Activated CD8-positive, alpha-beta memory T cell treated with anti-CD3 and anti-CD28 coated beads for 24 hours (primary cell): ENCODE data around the gene SLC14A1.

Experiments used
- DNase-seq: peaks from one replicate; pipeline ENCODE4 v3.0.0-alpha.2; 2020

SLC14A1 gene

DNA sequence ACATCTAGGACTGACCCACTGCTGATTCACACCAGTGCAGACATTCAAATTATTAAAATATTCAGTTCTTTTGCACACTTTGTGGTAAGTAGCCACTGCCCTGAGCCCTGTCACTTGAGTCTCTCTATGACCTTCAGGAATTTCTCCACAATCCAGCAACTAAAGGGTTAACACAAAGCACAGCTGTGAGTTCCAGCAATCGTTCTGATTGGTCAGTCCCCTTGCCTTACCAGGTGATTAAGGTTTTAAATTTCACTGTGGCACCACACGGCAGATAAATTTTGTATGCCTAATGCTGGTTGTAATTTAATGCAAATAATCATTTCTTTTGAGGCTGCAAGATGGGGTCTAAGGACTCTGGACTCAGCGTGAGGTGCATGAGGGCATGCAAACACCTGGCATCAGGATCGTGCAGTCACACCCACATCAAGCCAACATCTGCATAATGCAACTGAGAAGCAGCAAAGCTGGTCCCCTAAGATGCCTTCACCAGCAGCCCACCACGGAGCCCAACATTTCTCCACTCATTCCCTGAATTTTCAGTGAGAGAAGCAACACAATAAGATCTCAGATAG is 36.6 kb downstream of the SLC14A1 start:
- no peak for DNase-seq

- DNase-seq: no peak
These were observed 37.6 kb downstream of the SLC14A1 start for GRCh38 chr18:45761512-45762114.

DNA sequence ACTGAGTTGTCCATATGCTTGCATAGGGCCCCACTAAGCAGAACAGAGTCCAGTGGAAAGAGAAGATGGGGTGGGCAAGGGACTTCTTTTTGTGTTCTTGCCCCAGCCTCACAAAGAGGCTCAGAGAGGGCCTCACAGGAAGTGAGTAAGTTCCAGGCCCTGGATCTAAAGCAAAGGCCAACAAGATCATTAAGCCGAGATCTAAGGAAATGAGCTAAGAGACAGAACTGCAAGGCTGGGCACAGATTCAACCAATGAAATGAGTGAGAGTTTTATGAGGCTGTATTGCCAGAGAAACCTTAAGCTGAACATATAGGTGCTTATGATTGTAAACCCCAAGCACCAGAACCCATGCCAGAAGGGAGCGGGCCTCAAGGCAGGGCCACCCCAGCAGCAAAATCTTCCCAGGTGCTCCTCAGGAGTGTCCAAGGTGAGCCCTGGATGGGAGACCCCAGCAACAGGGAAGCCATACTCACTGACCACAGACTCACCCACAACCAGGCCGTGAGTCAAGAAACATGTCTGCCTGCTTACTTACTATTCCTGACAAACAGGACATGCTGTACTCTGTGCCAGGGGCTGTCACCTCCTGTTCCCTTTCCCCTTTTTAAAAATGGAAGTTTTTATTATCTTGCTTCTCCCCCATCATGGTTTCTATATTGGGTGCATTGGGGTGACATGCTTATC is 40.2 kb downstream of the SLC14A1 start:
- DNase-seq: no peak

- no peak for DNase-seq
These were observed 41.8 kb downstream of the SLC14A1 start for GRCh38 chr18:45765796-45766195.

DNA sequence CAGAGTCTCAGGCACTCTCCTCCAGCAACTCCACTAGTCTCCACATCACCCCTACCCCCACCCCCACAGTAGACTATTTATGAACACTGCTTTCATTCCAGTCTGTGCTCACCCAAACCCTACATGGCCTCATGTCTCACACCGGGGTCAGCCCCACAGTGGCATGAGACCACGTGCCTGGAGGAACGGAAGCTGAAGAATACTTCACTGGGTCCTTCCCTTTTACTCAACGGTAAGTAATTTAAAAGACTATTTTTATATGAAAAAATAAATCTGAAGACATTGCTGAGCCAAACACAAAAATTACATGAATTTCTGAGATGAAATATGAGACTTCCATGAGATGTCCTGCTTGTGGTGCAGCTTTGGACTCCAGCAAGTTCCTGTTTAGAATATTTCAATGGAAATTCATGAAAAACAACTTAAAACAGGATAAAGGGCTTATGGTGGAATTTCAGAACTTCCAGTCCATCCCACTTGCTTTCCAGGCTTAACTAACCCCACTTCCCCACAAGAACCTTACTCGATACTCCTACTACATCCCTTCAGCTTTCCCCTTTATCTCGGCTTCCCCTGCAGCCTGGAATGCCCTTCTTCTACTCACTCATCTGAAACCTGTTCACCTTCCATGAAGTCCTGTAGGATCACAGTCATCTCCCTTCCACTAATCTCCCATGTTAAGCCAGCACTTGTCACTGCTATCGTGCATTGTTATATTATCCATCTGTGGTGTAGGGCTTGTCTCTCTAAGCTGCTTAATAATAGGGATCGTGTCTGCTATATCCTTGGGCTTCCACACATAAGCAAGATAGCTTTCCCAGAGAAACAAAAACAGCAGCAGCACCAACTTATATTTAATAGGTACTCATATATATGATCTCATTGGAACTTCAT is 47.9 kb downstream of the SLC14A1 start:
- no peak for DNase-seq

DNA sequence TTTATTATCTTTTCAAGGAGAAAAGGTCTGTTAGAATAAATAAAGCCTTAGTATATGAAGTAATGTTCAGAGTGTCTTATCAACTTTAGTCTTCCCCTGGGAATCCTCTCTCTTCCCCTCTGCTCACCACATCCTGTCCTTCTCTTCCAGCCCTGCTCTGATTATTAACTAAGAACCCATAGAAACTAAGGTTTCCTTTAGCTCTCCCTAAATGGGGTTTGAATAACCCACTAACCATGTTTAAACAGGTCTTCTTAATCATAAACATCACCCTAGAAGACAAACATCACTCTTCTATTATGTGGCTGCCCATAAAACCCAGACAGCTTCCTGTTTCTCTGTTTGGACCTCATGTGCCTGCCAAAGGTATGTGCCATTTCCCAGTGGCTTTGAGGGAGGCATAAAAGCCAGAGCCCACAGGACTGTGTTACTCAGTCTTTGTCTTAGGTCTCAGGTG is 50.1 kb downstream of the SLC14A1 start:
- no peak for DNase-seq

DNA sequence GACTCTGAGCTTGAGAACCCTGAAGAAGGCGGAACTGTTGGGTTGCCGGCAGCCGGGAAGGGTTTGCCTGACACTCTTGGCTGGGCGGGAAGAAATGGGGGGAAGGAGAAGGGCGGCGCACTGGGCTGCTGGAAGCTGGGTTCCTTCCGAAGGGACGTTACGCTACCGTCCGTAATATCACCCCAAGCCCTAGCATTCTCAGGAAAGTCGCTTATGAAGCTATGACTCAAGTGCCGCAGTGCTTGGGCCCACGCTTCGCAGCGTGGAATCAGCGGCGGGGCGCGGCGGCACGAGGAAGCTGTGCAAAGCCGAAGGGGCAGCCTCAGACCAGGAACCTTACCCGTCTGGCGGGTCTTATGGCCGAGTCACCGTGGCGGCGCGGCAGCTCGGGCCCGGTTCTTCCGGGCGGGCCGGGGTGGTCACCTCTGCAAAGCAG is 51.3 kb downstream of the SLC14A1 start:
- peak; percentile 88 for DNase-seq

DNA sequence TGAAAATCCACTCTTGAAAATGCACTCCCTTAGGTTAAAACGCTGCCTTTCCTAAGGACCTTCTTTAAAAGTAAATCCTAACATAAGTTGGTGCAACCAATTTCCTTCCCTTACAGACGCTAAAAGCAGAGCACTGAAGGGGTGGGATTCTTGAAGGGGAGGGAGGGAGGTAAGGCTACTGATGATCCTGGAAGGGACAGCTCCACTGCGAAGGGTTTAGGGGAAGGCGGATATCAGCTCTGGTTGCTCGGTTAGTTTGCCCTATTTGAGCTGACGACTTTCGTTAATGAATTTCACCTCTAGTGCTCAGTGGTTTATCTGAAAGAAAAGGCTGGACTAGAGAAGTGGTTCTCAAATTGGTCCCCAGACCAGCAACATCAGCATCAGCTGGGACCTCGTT is 51.8 kb downstream of the SLC14A1 start:
- no peak for DNase-seq

- no peak for DNase-seq
These were observed 53.4 kb downstream of the SLC14A1 start for GRCh38 chr18:45777393-45777792.

DNA sequence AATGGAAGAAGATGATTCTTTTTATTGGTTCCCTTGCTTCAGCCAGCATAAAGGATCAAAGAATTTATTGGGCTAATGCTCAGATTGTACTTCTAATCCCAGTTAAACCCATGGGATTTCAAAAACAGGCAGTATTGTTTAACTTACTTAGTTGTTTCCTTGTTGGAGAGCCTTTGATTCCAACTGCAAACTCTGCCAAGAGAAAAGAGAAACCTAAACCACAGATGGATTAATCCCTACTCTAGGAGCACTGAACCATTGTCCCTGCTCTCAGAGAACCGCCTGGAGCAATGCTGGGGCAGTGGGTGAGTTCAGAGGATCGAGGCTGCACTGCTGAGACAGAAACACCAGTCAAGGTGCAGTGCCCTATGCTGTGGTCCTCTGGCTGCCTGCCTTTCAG is 56.6 kb downstream of the SLC14A1 start:
- no peak for DNase-seq

- DNase-seq: no peak
These were observed 58.7 kb downstream of the SLC14A1 start for GRCh38 chr18:45782662-45783061.

GRCh38 chr18:45783097-45784075 is 59.4 kb downstream of the SLC14A1 start:
- no peak for DNase-seq

GRCh38 chr18:45785134-45785533 is 61.2 kb downstream of the SLC14A1 start:
- no peak for DNase-seq

GRCh38 chr18:45786941-45787340 is 63.0 kb downstream of the SLC14A1 start:
- DNase-seq: no peak

- no peak for DNase-seq
These were observed 63.4 kb downstream of the SLC14A1 start for GRCh38 chr18:45787346-45787745.

DNA sequence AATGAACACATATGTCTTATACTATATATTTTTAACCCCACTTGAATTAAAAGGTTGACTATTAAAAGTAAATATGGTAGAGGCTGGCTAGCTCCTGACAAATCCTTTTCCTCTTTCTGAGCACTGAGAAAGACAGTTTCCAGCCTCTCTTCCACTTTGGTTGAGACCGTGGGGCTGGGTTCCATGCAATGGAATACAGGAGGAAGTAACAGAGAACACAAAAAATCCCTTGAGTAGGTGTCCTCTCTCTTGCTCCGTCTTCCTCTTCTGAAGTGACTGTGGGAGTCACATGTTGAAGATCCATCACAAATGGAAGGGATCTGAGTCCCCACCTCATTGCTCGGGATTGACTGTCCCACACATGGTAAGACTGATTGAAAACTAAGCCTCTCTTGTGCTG is 64.9 kb downstream of the SLC14A1 start:
- DNase-seq: no peak

GRCh38 chr18:45792506-45793263 is 68.7 kb downstream of the SLC14A1 start:
- DNase-seq: no peak

- no peak for DNase-seq
These were observed 69.4 kb downstream of the SLC14A1 start for GRCh38 chr18:45793264-45793965.

DNA sequence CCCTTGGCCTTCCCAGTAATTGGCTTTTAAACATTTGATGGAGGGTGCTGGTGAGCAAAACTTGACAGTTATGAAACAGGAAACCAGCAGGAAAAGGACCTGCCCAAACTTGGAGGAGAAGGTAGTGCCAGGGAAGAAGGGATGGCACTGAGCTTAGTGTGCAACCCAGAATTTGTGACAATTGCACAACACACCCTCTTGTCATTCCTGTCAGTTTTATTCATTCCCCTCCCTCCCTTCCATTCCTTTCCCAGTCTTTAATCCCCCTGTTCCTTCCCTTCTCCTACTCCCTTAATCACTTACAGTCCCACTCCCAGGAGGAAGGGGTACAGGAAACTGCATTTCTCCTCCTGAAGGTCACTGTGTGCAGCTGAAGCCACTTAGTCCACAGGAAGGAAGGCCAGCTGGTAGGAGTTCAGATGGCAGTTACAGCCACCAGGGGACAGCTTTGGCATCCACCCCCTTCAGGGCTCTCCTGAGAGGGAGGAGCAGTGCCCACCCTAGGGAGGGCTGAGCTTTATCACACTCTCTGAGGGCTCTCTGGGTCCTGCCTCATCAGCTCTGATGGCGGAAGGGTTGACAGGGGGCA is 77.5 kb downstream of the SLC14A1 start:
- no peak for DNase-seq
